ENCODE data around the gene RIT1.
"Not testable (repeated sequence)": the region's sequence is repeated elsewhere in the genome, so short reads cannot be mapped to it uniquely, and the experiment has no call there.

Gene RIT1

GRCh38 chr1:155934097-155934935, 23.2 kb upstream of the RIT1 start, which contains the start of gene KHDC4:
TSS of gene KHDC4 (minus strand) at chr1:155934413. CDS start at chr1:155934373, 40 bp downstream.
- H3K27ac ChIP-seq, result peak within 1 kb of the TSS; percentile 97
- no peaks in the 10 kb centered on the region for H3K9me3 ChIP-seq
- peaks cover 44% of the 10 kb centered on the region for H3K36me3 ChIP-seq
- peak within 1 kb of the TSS; percentile 97 for H3K9ac ChIP-seq
- peaks cover 56% of the 10 kb centered on the region for H3K4me1 ChIP-seq
- H3K27me3 ChIP-seq, result no peaks in the 10 kb centered on the region
- peaks cover 46% of the 10 kb centered on the region for H4K20me1 ChIP-seq
- peak within 1 kb of the TSS; percentile 93 for H3K4me3 ChIP-seq
- H3K4me2 ChIP-seq, result peak within 1 kb of the TSS; percentile 90
- no peak for TF ChIP-seq Cebpa-rat (IDR thresholded peaks at IDR 0.05)

GRCh38 chr1:155933591-155934096, 22.5 kb upstream of the RIT1 start:
- peak overlapping the region; percentile 97 for H3K27ac ChIP-seq
- no peak for TF ChIP-seq Cebpa-rat (IDR thresholded peaks at IDR 0.05)
- H3K36me3 ChIP-seq, result peaks cover 50% of the 10 kb centered on the region
- peak overlapping the region; percentile 93 for H3K4me3 ChIP-seq
- peak overlapping the region; percentile 84 for H3K4me2 ChIP-seq
- H4K20me1 ChIP-seq, result peaks cover 53% of the 10 kb centered on the region
- H3K4me1 ChIP-seq, result peaks cover 49% of the 10 kb centered on the region
- no peaks in the 10 kb centered on the region for H3K9me3 ChIP-seq
- H3K9ac ChIP-seq, result peak overlapping the region; percentile 97
- no peaks in the 10 kb centered on the region for H3K27me3 ChIP-seq

- peaks cover 64% of the 10 kb centered on the region for H4K20me1 ChIP-seq
- H3K36me3 ChIP-seq, result peaks cover 62% of the 10 kb centered on the region
- H3K4me2 ChIP-seq, result peak overlapping the region; percentile 84
- H3K9me3 ChIP-seq, result no peaks in the 10 kb centered on the region
- TF ChIP-seq Cebpa-rat (IDR thresholded peaks at IDR 0.05), result no peak
- peaks cover 43% of the 10 kb centered on the region for H3K4me1 ChIP-seq
- no peak overlapping the region for H3K27ac ChIP-seq
- H3K27me3 ChIP-seq, result no peaks in the 10 kb centered on the region
- peak overlapping the region; percentile 50 for H3K9ac ChIP-seq
- H3K4me3 ChIP-seq, result 0 out of 2 replicates have a peak overlapping the region, but pooled peaks have one; percentile 93
Observed at GRCh38 chr1:155932487-155932886, 21.3 kb upstream of the RIT1 start.

- peak overlapping the region; percentile 84 for H3K4me2 ChIP-seq
- H3K9me3 ChIP-seq, result no peaks in the 10 kb centered on the region
- no peaks in the 10 kb centered on the region for H3K27me3 ChIP-seq
- peaks cover 43% of the 10 kb centered on the region for H3K4me1 ChIP-seq
- H3K36me3 ChIP-seq, result peaks cover 66% of the 10 kb centered on the region
- no peak for TF ChIP-seq Cebpa-rat (IDR thresholded peaks at IDR 0.05)
- H3K9ac ChIP-seq, result peak overlapping the region; percentile 50
- peaks cover 68% of the 10 kb centered on the region for H4K20me1 ChIP-seq
- H3K27ac ChIP-seq, result no peak overlapping the region
- H3K4me3 ChIP-seq, result no peak overlapping the region
Observed at GRCh38 chr1:155932081-155932480, 20.9 kb upstream of the RIT1 start.

- Histone ChIP-seq H3K4me1 (peaks cover 43% of the 10 kb centered on the region), H3K4me2 (peak overlapping the region; percentile 84), H3K9ac (peak overlapping the region; percentile 49; the same call in 1 of the 2 replicates), H3K27ac (no peak overlapping the region), H3K4me3 (no peak overlapping the region), H3K9me3 (no peaks in the 10 kb centered on the region), H3K36me3 (peaks cover 72% of the 10 kb centered on the region), H4K20me1 (peaks cover 73% of the 10 kb centered on the region), H3K27me3 (no peaks in the 10 kb centered on the region)
- TF ChIP-seq Cebpa-rat (IDR thresholded peaks at IDR 0.05), result no peak
Observed at GRCh38 chr1:155931332-155932038, 20.3 kb upstream of the RIT1 start.

GRCh38 chr1:155930725-155931124, 19.6 kb upstream of the RIT1 start:
- Histone ChIP-seq H3K4me1 (peaks cover 43% of the 10 kb centered on the region), H4K20me1 (peaks cover 79% of the 10 kb centered on the region), H3K9ac (peak overlapping the region; percentile 49; the same call in 1 of the 2 replicates), H3K36me3 (peaks cover 80% of the 10 kb centered on the region), H3K4me2 (peak overlapping the region; percentile 84)
- not testable (repeated sequence) for H3K27ac ChIP-seq, H3K27me3 ChIP-seq, H3K4me3 ChIP-seq, H3K9me3 ChIP-seq

GRCh38 chr1:155929057-155929456, 17.9 kb upstream of the RIT1 start:
- H3K9me3 ChIP-seq, result no peaks in the 10 kb centered on the region
- H3K36me3 ChIP-seq, result peaks cover 96% of the 10 kb centered on the region
- no peak overlapping the region for H3K9ac ChIP-seq
- H3K27me3 ChIP-seq, result no peaks in the 10 kb centered on the region
- peaks cover 35% of the 10 kb centered on the region for H3K4me1 ChIP-seq
- no peak overlapping the region for H3K4me2 ChIP-seq
- peaks cover 82% of the 10 kb centered on the region for H4K20me1 ChIP-seq
- no peak overlapping the region for H3K4me3 ChIP-seq
- no peak overlapping the region for H3K27ac ChIP-seq
- no peak for TF ChIP-seq Cebpa-rat (IDR thresholded peaks at IDR 0.05)

GRCh38 chr1:155925506-155925905, 14.4 kb upstream of the RIT1 start:
- Histone ChIP-seq H3K9ac (no peak overlapping the region), H3K27ac (no peak overlapping the region), H3K4me1 (peaks cover 4% of the 10 kb centered on the region), H4K20me1 (peaks cover 83% of the 10 kb centered on the region), H3K4me2 (no peak overlapping the region), H3K36me3 (peaks cover 100% of the 10 kb centered on the region), H3K9me3 (no peaks in the 10 kb centered on the region), H3K27me3 (no peaks in the 10 kb centered on the region), H3K4me3 (no peak overlapping the region)
- TF ChIP-seq Cebpa-rat (IDR thresholded peaks at IDR 0.05), result no peak

- Histone ChIP-seq H3K4me3 (no peak overlapping the region), H3K27ac (no peak overlapping the region), H3K9ac (no peak overlapping the region), H3K4me2 (no peak overlapping the region), H3K4me1 (no peaks in the 10 kb centered on the region), H3K27me3 (no peaks in the 10 kb centered on the region), H4K20me1 (peaks cover 81% of the 10 kb centered on the region), H3K36me3 (peaks cover 100% of the 10 kb centered on the region), H3K9me3 (no peaks in the 10 kb centered on the region)
- no peak for TF ChIP-seq Cebpa-rat (IDR thresholded peaks at IDR 0.05)
Observed at GRCh38 chr1:155920717-155921116, 9.6 kb upstream of the RIT1 start.

- Histone ChIP-seq H3K36me3 (peaks cover 100% of the 10 kb centered on the region), H4K20me1 (peaks cover 89% of the 10 kb centered on the region), H3K27ac (no peak overlapping the region), H3K4me2 (no peak overlapping the region), H3K9ac (no peak overlapping the region), H3K27me3 (no peaks in the 10 kb centered on the region), H3K4me1 (no peaks in the 10 kb centered on the region), H3K9me3 (no peaks in the 10 kb centered on the region), H3K4me3 (no peak overlapping the region)
- TF ChIP-seq Cebpa-rat (IDR thresholded peaks at IDR 0.05), result no peak
Observed at GRCh38 chr1:155919801-155920200, 8.7 kb upstream of the RIT1 start.

Data from BLaER1 (cell line).